Measurements from ENCODE around the gene GPC5. TPM values are rescaled to one million over a fixed set of nuclear protein-coding genes. Genes with fewer than 3 reads are reported as not detected.

Gene GPC5
- total RNA-seq, 1 donor from 2014 or later = 0.07 TPM

DNA sequence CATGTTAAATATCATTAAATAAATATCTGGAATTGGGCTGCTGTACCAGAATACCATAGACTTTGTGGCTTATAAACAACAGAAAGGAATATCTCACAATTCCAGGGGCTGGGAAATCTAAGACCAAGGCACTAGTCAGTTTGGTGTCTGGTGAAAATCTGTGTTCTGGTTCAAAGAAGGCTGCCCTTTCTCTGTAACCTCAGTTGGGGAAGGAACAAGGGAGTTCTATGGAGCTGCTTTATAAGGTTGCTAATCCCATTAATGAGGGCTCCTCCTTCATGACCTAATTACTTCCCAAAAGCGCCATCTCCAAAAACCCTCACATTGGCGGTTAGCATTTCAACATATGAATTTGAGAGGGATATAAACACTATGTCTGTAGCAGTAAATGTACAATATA is 480.9 kb downstream of the GPC5 start:
- no peak overlapping the region for H2AFZ ChIP-seq (replicated peaks)
- Mint-ChIP-seq H3K27ac (no peak overlapping the region), H3K4me1 (peaks cover 3% of the 10 kb centered on the region), H3K4me3 (no peak overlapping the region), H3K36me3 (no peaks in the 10 kb centered on the region), H3K9me3 (no peaks in the 10 kb centered on the region), H3K27me3 (ENCODE audit: insufficient read depth, low read depth) (no peaks in the 10 kb centered on the region)
- H3K79me2 ChIP-seq (ENCODE audit: low read depth) = no peaks in the 10 kb centered on the region
- H3K4me1 ChIP-seq = peaks cover 11% of the 10 kb centered on the region
- no peaks in the 10 kb centered on the region for H3K27me3 ChIP-seq
- no peak overlapping the region for H3K4me2 ChIP-seq
- H3K27ac ChIP-seq = no peak overlapping the region
- no peak overlapping the region for H3K4me3 ChIP-seq
- H3K9me3 ChIP-seq (ENCODE audit: low read depth) = no peaks in the 10 kb centered on the region
- H3K9ac ChIP-seq = no peak overlapping the region
- H4K20me1 ChIP-seq (ENCODE audit: low read depth) = no peaks in the 10 kb centered on the region
- peak; percentile 52 for DNase-seq (ENCODE audit: low spot score)
- no peaks in the 10 kb centered on the region for H3K36me3 ChIP-seq
- no peak for TF ChIP-seq EZH2 (IDR thresholded peaks at IDR 0.05)
- TF ChIP-seq, protein P1, sequence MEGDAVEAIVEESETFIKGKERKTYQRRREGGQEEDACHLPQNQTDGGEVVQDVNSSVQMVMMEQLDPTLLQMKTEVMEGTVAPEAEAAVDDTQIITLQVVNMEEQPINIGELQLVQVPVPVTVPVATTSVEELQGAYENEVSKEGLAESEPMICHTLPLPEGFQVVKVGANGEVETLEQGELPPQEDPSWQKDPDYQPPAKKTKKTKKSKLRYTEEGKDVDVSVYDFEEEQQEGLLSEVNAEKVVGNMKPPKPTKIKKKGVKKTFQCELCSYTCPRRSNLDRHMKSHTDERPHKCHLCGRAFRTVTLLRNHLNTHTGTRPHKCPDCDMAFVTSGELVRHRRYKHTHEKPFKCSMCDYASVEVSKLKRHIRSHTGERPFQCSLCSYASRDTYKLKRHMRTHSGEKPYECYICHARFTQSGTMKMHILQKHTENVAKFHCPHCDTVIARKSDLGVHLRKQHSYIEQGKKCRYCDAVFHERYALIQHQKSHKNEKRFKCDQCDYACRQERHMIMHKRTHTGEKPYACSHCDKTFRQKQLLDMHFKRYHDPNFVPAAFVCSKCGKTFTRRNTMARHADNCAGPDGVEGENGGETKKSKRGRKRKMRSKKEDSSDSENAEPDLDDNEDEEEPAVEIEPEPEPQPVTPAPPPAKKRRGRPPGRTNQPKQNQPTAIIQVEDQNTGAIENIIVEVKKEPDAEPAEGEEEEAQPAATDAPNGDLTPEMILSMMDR (IDR thresholded peaks at IDR 0.05) = no peak
- TF ChIP-seq EZH2phosphoT487 (IDR thresholded peaks at IDR 0.05) = no peak
- H3F3A ChIP-seq (ENCODE audit: low read depth) = no peaks in the 10 kb centered on the region

DNA sequence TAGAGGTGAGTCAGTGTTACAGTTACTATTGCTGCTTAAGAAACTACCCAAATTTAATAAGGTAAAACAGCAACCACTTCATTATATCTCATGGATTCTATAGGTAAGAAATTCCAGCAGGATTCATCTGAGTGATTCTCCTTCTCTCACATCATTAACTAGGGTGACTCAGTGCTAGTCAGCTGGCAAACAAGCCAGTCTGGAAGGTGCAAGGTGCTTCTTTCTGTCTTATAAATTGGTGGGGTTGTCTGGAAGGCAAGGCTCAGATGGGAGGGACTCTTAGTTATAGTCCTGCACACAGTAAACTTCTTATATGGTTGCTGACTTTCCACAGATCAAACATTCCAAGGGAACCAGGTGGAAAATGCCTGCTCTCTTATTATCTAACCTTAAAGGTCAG is 484.5 kb downstream of the GPC5 start:
- TF ChIP-seq EZH2 (IDR thresholded peaks at IDR 0.05) = no peak
- TF ChIP-seq, protein P1 (IDR thresholded peaks at IDR 0.05) = no peak
- no peak for TF ChIP-seq EZH2phosphoT487 (IDR thresholded peaks at IDR 0.05)
- no peaks in the 10 kb centered on the region for H3K36me3 ChIP-seq
- H3K9me3 ChIP-seq (ENCODE audit: low read depth) = no peaks in the 10 kb centered on the region
- DNase-seq (ENCODE audit: low spot score) = no peak
- H3K27ac ChIP-seq = no peak overlapping the region
- H4K20me1 ChIP-seq (ENCODE audit: low read depth) = no peaks in the 10 kb centered on the region
- H3K36me3 Mint-ChIP-seq = no peaks in the 10 kb centered on the region
- H3K4me2 ChIP-seq = no peak overlapping the region
- H3K4me1 ChIP-seq = peaks cover 11% of the 10 kb centered on the region
- H3K9ac ChIP-seq = no peak overlapping the region
- H3K27ac Mint-ChIP-seq = no peak overlapping the region
- peaks cover 3% of the 10 kb centered on the region for H3K4me1 Mint-ChIP-seq
- H3K27me3 Mint-ChIP-seq (ENCODE audit: insufficient read depth, low read depth) = peaks cover 2% of the 10 kb centered on the region
- no peaks in the 10 kb centered on the region for H3K27me3 ChIP-seq
- H3K4me3 ChIP-seq = no peak overlapping the region
- no peak overlapping the region for H2AFZ ChIP-seq (replicated peaks)
- H3K79me2 ChIP-seq (ENCODE audit: low read depth) = no peaks in the 10 kb centered on the region
- no peak overlapping the region for H3K4me3 Mint-ChIP-seq
- H3K9me3 Mint-ChIP-seq = no peaks in the 10 kb centered on the region
- H3F3A ChIP-seq (ENCODE audit: low read depth) = no peaks in the 10 kb centered on the region

DNA sequence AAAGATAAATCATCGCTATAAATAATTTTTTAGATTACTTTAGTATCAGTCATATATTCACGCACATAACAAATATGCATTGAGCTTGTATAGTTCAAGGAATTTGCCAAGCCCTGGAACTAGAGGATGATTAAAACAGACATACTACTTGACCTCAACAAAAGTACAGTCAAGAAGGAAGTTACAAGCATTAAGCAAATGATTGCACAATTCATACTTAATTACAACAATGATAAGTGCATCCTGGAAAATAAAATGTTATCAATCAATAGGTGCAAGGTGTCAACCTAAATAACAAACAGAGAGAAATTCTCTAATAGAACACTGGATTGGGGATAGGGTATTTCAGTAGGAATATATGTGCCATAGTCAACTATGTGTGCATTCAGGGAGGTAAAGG is 491.2 kb downstream of the GPC5 start:
- H3K4me1 ChIP-seq = no peaks in the 10 kb centered on the region
- Mint-ChIP-seq H3K27ac (no peak overlapping the region), H3K4me3 (no peak overlapping the region), H3K36me3 (no peaks in the 10 kb centered on the region), H3K4me1 (peaks cover 2% of the 10 kb centered on the region), H3K9me3 (no peaks in the 10 kb centered on the region), H3K27me3 (ENCODE audit: insufficient read depth, low read depth) (peaks cover 2% of the 10 kb centered on the region)
- no peak overlapping the region for H3K27ac ChIP-seq
- TF ChIP-seq, protein P1 (IDR thresholded peaks at IDR 0.05) = no peak
- TF ChIP-seq EZH2phosphoT487 (IDR thresholded peaks at IDR 0.05) (no peak), EZH2 (IDR thresholded peaks at IDR 0.05) (no peak)
- H3K4me3 ChIP-seq = no peak overlapping the region
- H3K27me3 ChIP-seq = no peaks in the 10 kb centered on the region
- H3K9ac ChIP-seq = no peak overlapping the region
- no peaks in the 10 kb centered on the region for H3F3A ChIP-seq (ENCODE audit: low read depth)
- H3K36me3 ChIP-seq = no peaks in the 10 kb centered on the region
- H3K79me2 ChIP-seq (ENCODE audit: low read depth) = no peaks in the 10 kb centered on the region
- no peak for DNase-seq (ENCODE audit: low spot score)
- no peak overlapping the region for H2AFZ ChIP-seq (replicated peaks)
- no peak overlapping the region for H3K4me2 ChIP-seq
- no peaks in the 10 kb centered on the region for H3K9me3 ChIP-seq (ENCODE audit: low read depth)
- H4K20me1 ChIP-seq (ENCODE audit: low read depth) = no peaks in the 10 kb centered on the region
